K562 (cell line): ENCODE measurements around the gene GTF2H4. TPM values are rescaled to one million over a fixed set of nuclear protein-coding genes. Genes with fewer than 3 reads are reported as not detected.
A peak's percentile ranks its signal among the peaks of the same experiment; 100 is the strongest.
"Not testable (repeated sequence)": the region's sequence is repeated elsewhere in the genome, so short reads cannot be mapped to it uniquely, and the experiment has no call there.

ENCODE experiments used
- CEBPB ChIP-seq: fragments of 450-650 bp; IDR thresholded peaks from 2 replicates; pipeline ENCODE4 v1.6.1; 2016; ENCODE audit warnings: missing genetic modification characterization, missing compliant biosample characterization
- CXXC5 ChIP-seq: fragments of 250-450 bp; sonication (Bioruptor Pico); IDR thresholded peaks from 2 replicates; pipeline ENCODE4 v1.8.0; 2022; ENCODE audit warnings: inconsistent platforms, mild to moderate bottlenecking, moderate library complexity
- DDX20 ChIP-seq: fragments of 450-650 bp; IDR thresholded peaks from 2 replicates; pipeline ENCODE4 v1.6.1; 2016; ENCODE audit warnings: missing genetic modification characterization, low read depth, mild to moderate bottlenecking, missing compliant biosample characterization, moderate library complexity
- ELF2 ChIP-seq: fragments of 250-450 bp; sonication (Bioruptor Pico); IDR thresholded peaks from 2 replicates; pipeline ENCODE4 v1.5.0; 2021; ENCODE audit warnings: mild to moderate bottlenecking
- HDAC8 ChIP-seq: fragments of 450-650 bp; IDR thresholded peaks from 2 replicates; pipeline ENCODE4 v1.6.1; 2016; ENCODE audit warnings: mild to moderate bottlenecking, missing genetic modification characterization, moderate library complexity, missing compliant biosample characterization
- HINFP ChIP-seq: fragments of 450-650 bp; conservative IDR thresholded peaks from 2 replicates; pipeline ENCODE4 v1.6.1; 2016; ENCODE audit warnings: missing genetic modification characterization, low read depth, mild to moderate bottlenecking, control low read depth, missing compliant biosample characterization
- HOXB6 ChIP-seq: fragments of 250-450 bp; sonication (Bioruptor Pico); IDR thresholded peaks from 2 replicates; pipeline ENCODE4 v1.5.1; 2022; ENCODE audit warnings: mild to moderate bottlenecking, borderline replicate concordance
- ILK ChIP-seq: fragments of 450-650 bp; IDR thresholded peaks from 2 replicates; pipeline ENCODE4 v1.6.1; 2016; ENCODE audit warnings: missing genetic modification characterization, low read depth, mild to moderate bottlenecking, missing compliant biosample characterization, moderate library complexity, borderline replicate concordance
- L3MBTL2 ChIP-seq: fragments of 450-650 bp; IDR thresholded peaks from 2 replicates; pipeline ENCODE4 v1.6.1; 2016; ENCODE audit warnings: mild to moderate bottlenecking, moderate library complexity
- MAFG ChIP-seq: fragments of 450-650 bp; conservative IDR thresholded peaks from 2 replicates; pipeline ENCODE4 v1.6.1; 2016; ENCODE audit warnings: missing genetic modification characterization, missing compliant biosample characterization
- PTTG1 ChIP-seq: fragments of 450-650 bp; IDR thresholded peaks from 2 replicates; pipeline ENCODE4 v1.6.1; 2016; ENCODE audit warnings: low read depth, mild to moderate bottlenecking, missing genetic modification characterization, missing compliant biosample characterization
- TEAD2 ChIP-seq: fragments of 450-650 bp; IDR thresholded peaks from 2 replicates; pipeline ENCODE4 v1.6.1; 2016; ENCODE audit warnings: missing genetic modification characterization, control low read depth, missing compliant biosample characterization
- THAP12 ChIP-seq: fragments of 250-450 bp; sonication (Bioruptor Pico); IDR thresholded peaks from 2 replicates; pipeline ENCODE4 v1.9.0; 2021; ENCODE audit warnings: mild to moderate bottlenecking, inconsistent platforms
- THAP7 ChIP-seq: fragments of 250-450 bp; sonication (Bioruptor Pico); IDR thresholded peaks from 2 replicates; pipeline ENCODE4 v1.5.0; 2021
- ZNF197 ChIP-seq: fragments of 200-800 bp; sonication (Bioruptor generic); IDR thresholded peaks from 2 replicates; pipeline ENCODE4 v1.6.1; 2016; ENCODE audit warnings: low read depth, missing genetic modification characterization, missing compliant biosample characterization
- ZNF592 ChIP-seq: fragments of 450-650 bp; IDR thresholded peaks from 2 replicates; pipeline ENCODE4 v1.6.1; 2017; ENCODE audit warnings: antibody characterized with exemption, mild to moderate bottlenecking
- ZNF740 ChIP-seq, 3 experiments: fragments of 200-800 bp in 1 of 3; sonication (Bioruptor generic) in 1 of 3; sonication (generic) in 1 of 3; formaldehyde crosslinking in 1 of 3; IDR thresholded peaks; 2 replicates each; pipeline versions ENCODE4 v1.6.1 to v1.8.0; 2016 to 2022; ENCODE audit warnings: mild to moderate bottlenecking in 2 of 3, missing compliant biosample characterization in 2 of 3, missing genetic modification characterization in 2 of 3, missing genetic modification reagents in 1 of 3
- polyA plus RNA-seq, 8 experiments: library from polyadenylated mRNA; depleted of rRNA in 4 of 8; stranded (reverse) in 5 of 8; unstranded in 3 of 8; fragments of >200 nt; fragmentation: Nextera tagmentation in 2 of 8; fragmentation: Illumina TruSeq in 1 of 8; extraction: Ambion mirVana in 2 of 8; extraction: Trizol in 1 of 8; gene quantifications; 2 replicates each; pipeline versions ENCODE4 v1.2.1 to v1.2.3, GENCODE V29; 2011 to 2014; ENCODE audit warnings: inconsistent platforms in 1 of 8, missing spikeins in 1 of 8
- total RNA-seq, 7 experiments: library from RNA; depleted of rRNA in 6 of 7; stranded (reverse); fragments of >200 nt in 6 of 7; fragmentation: Illumina TruSeq in 2 of 7; extraction: Trizol in 2 of 7; gene quantifications; 2 replicates each; pipeline versions ENCODE4 v1.2.1 to v1.2.3, GENCODE V29; 2011 to 2021; ENCODE audit warnings: low replicate concordance in 1 of 7

GTF2H4 gene
- total and polyA plus RNA-seq, 9 of the 15 experiments (the other 6 are each of a cell fraction or from before 2014, with no cell fraction given): 3.6 to 86.1 (median 39.6) TPM

- TF ChIP-seq MAFG (tag): peak; percentile 93
- 0 out of 2 replicates have a peak, but pooled peaks have one; percentile 55 for TF ChIP-seq HOXB6 (CRISPR knock-in tag)
- TF ChIP-seq HDAC8 (tag): peak; percentile 83
- peak; percentile 58 for TF ChIP-seq CXXC5 (CRISPR knock-in tag)
- peak; percentile 26; the same call in 1 of the 2 replicates for TF ChIP-seq L3MBTL2
- peak; percentile 53; the same call in 1 of the 2 replicates for TF ChIP-seq DDX20 (tag)
- TF ChIP-seq PTTG1 (tag): peak; percentile 45
- peak; percentile 98 for TF ChIP-seq ZNF592
- 0 out of 2 replicates have a peak, but pooled peaks have one; percentile 6 for TF ChIP-seq CEBPB (tag)
- not testable (repeated sequence) for TF ChIP-seq ZNF740 (CRISPR knock-in tag; IDR thresholded peaks at IDR 0.05)
- peak in 1 of 2 experiments; percentile 81; a peak in 2 of 4 replicates for TF ChIP-seq ZNF740 (tag; IDR thresholded peaks at IDR 0.05)
- 0 out of 2 replicates have a peak, but pooled peaks have one; percentile 5 for TF ChIP-seq TEAD2
- 0 out of 2 replicates have a peak, but pooled peaks have one; percentile 5 for TF ChIP-seq ZNF197
- TF ChIP-seq ILK (tag): peak; percentile 59; the same call in 1 of the 2 replicates
- 0 out of 2 replicates have a peak, but pooled peaks have one; percentile 32 for TF ChIP-seq ELF2 (CRISPR knock-in tag)
- TF ChIP-seq THAP12 (CRISPR knock-in tag): 0 out of 2 replicates have a peak, but pooled peaks have one; percentile 36
- TF ChIP-seq THAP7: 0 out of 2 replicates have a peak, but pooled peaks have one; percentile 34
- peak; percentile 57; the same call in 1 of the 2 replicates for TF ChIP-seq HINFP (tag)
Observed at GRCh38 chr6:30873795-30874194, 34.2 kb upstream of the GTF2H4 start (continued).
